Suprapubic skin (tissue), 4 donors: ENCODE measurements around the gene CEND1. TPM values are rescaled to one million over a fixed set of nuclear protein-coding genes. Genes with fewer than 3 reads are reported as not detected.

Experiments
- DNase-seq, 2 donors: peaks; one replicate each; pipeline ENCODE4 v3.0.0-alpha.2; 2019; ENCODE audit warnings: low spot score in 2 of 2
- H3K27ac ChIP-seq: fragments of 200-600 bp; sonication (generic); one replicate; pipeline ENCODE4 v1.5.1; 2019
- H3K27me3 ChIP-seq: fragments of 200-600 bp; sonication (generic); one replicate; pipeline ENCODE4 v1.5.1; 2019
- H3K36me3 ChIP-seq: fragments of 200-600 bp; sonication (generic); one replicate; pipeline ENCODE4 v1.5.1; 2019
- H3K4me1 ChIP-seq: fragments of 200-600 bp; sonication (generic); one replicate; pipeline ENCODE4 v1.5.1; 2019
- H3K4me3 ChIP-seq: fragments of 200-600 bp; sonication (generic); one replicate; pipeline ENCODE4 v1.5.1; 2019; ENCODE audit warnings: mild to moderate bottlenecking
- H3K9me3 ChIP-seq: fragments of 200-600 bp; sonication (generic); one replicate; pipeline ENCODE4 v1.5.1; 2019
- CTCF ChIP-seq, 2 donors: fragments of 200-600 bp in 1 of 2; fragments of 450-650 bp in 1 of 2; sonication (generic) in 1 of 2; IDR thresholded peaks; one replicate each; pipeline ENCODE4 v1.5.1; 2016 to 2019; ENCODE audit warnings: antibody characterized with exemption in 2 of 2, mild to moderate bottlenecking in 1 of 2, moderate library complexity in 1 of 2
- EP300 ChIP-seq: sonication (generic); formaldehyde crosslinking; IDR thresholded peaks from one replicate; pipeline ENCODE4 v1.6.1; 2017; ENCODE audit warnings: antibody characterized with exemption
- POLR2A ChIP-seq, 2 donors: fragments of 450-650 bp; IDR thresholded peaks; one replicate each; pipeline ENCODE4 v1.6.1; 2017; ENCODE audit warnings: antibody characterized with exemption in 2 of 2, mild to moderate bottlenecking in 2 of 2, moderate library complexity in 2 of 2
- POLR2AphosphoS5 ChIP-seq, 3 donors: sonication (generic); formaldehyde crosslinking; IDR thresholded peaks; one replicate each; pipeline ENCODE4 v1.6.1; 2017; ENCODE audit warnings: antibody characterized with exemption in 3 of 3
- WGBS: methylation state at CpG from one replicate; pipeline ENCODE4 v1.1.5; 2018; 5-methylcytosine and 5-hydroxymethylcytosine counted together
- total RNA-seq, 4 donors: library from RNA; depleted of rRNA; stranded (reverse); fragments of >200 nt; gene quantifications; one replicate each; pipeline ENCODE4 v1.1.0, GENCODE V29; 2016

The CEND1 gene
- total RNA-seq, 4 donors from 2014 or later: not detected

GRCh38 chr11:829847-830294 is 40.0 kb upstream of the CEND1 start:
- no peaks in the 10 kb centered on the region for H3K9me3 ChIP-seq
- peak overlapping the region; percentile 45 for H3K4me3 ChIP-seq
- DNase-seq: no peak
- H3K27me3 ChIP-seq: peaks cover 13% of the 10 kb centered on the region
- TF ChIP-seq EP300: no peak
- TF ChIP-seq POLR2A (IDR thresholded peaks at IDR 0.05): no peak
- no peak for TF ChIP-seq CTCF (IDR thresholded peaks at IDR 0.05)
- TF ChIP-seq POLR2AphosphoS5 (IDR thresholded peaks at IDR 0.05): no peak
- 0% methylated on average over 1 of the region's 39 CpGs for WGBS
- H3K27ac ChIP-seq: peak overlapping the region; percentile 43
- peaks cover 90% of the 10 kb centered on the region for H3K4me1 ChIP-seq
- H3K36me3 ChIP-seq: peaks cover 7% of the 10 kb centered on the region

- Histone ChIP-seq H3K27me3 (peaks cover 13% of the 10 kb centered on the region), H3K9me3 (no peaks in the 10 kb centered on the region), H3K36me3 (peaks cover 13% of the 10 kb centered on the region), H3K4me1 (peaks cover 88% of the 10 kb centered on the region), H3K27ac (peak overlapping the region; percentile 43), H3K4me3 (peak overlapping the region; percentile 45)
- DNase-seq: no peak
- TF ChIP-seq EP300 (no peak), POLR2AphosphoS5 (IDR thresholded peaks at IDR 0.05) (no peak), POLR2A (IDR thresholded peaks at IDR 0.05) (no peak), CTCF (IDR thresholded peaks at IDR 0.05) (no peak)
- WGBS: 26% methylated on average over 10 of the region's 40 CpGs
These were observed 39.4 kb upstream of the CEND1 start for GRCh38 chr11:829176-829846.

- Histone ChIP-seq H3K27me3 (peaks cover 13% of the 10 kb centered on the region), H3K9me3 (no peaks in the 10 kb centered on the region), H3K4me1 (peaks cover 82% of the 10 kb centered on the region), H3K4me3 (peak overlapping the region; percentile 45), H3K36me3 (peaks cover 19% of the 10 kb centered on the region), H3K27ac (peak overlapping the region; percentile 43)
- no peak for DNase-seq
- WGBS: 100% methylated on average over 6 of the region's 21 CpGs
- no peak for TF ChIP-seq CTCF (IDR thresholded peaks at IDR 0.05)
- TF ChIP-seq POLR2AphosphoS5 (IDR thresholded peaks at IDR 0.05): no peak
- no peak for TF ChIP-seq POLR2A (IDR thresholded peaks at IDR 0.05)
- TF ChIP-seq EP300: no peak
These were observed 38.8 kb upstream of the CEND1 start for GRCh38 chr11:828506-829175.

GRCh38 chr11:827897-828192 is 38.0 kb upstream of the CEND1 start, which contains the start of gene CRACR2B:
Gene CRACR2B, plus strand, starts transcription at chr11:827919. Its CDS starts 689 bp downstream, at chr11:828608.
- H3K4me3 ChIP-seq: peak within 1 kb of the TSS; percentile 53
- peaks cover 75% of the 10 kb centered on the region for H3K4me1 ChIP-seq
- peaks cover 13% of the 10 kb centered on the region for H3K27me3 ChIP-seq
- H3K9me3 ChIP-seq: no peaks in the 10 kb centered on the region
- no peak for TF ChIP-seq POLR2AphosphoS5 (IDR thresholded peaks at IDR 0.05)
- no peak for TF ChIP-seq EP300
- no peak for TF ChIP-seq POLR2A (IDR thresholded peaks at IDR 0.05)
- H3K27ac ChIP-seq: peak within 1 kb of the TSS; percentile 66
- DNase-seq: no peak
- H3K36me3 ChIP-seq: peaks cover 27% of the 10 kb centered on the region
- WGBS: 39% methylated on average over 2 of the region's 5 CpGs

GRCh38 chr11:827146-827896 is 37.4 kb upstream of the CEND1 start:
- Histone ChIP-seq H3K36me3 (peaks cover 30% of the 10 kb centered on the region), H3K9me3 (no peaks in the 10 kb centered on the region), H3K4me1 (peaks cover 74% of the 10 kb centered on the region), H3K27ac (peak overlapping the region; percentile 66), H3K4me3 (peak overlapping the region; percentile 53), H3K27me3 (peaks cover 13% of the 10 kb centered on the region)
- no peak for TF ChIP-seq CTCF (IDR thresholded peaks at IDR 0.05)
- no peak for TF ChIP-seq EP300
- no peak for TF ChIP-seq POLR2A (IDR thresholded peaks at IDR 0.05)
- no peak for TF ChIP-seq POLR2AphosphoS5 (IDR thresholded peaks at IDR 0.05)
- WGBS: 18% methylated on average over 12 of the region's 66 CpGs
- no peak for DNase-seq
